ENCODE data around the gene OSBPL6. TPM values are rescaled to one million over a fixed set of nuclear protein-coding genes. Genes with fewer than 3 reads are reported as not detected.
"Not testable (repeated sequence)": the region's sequence is repeated elsewhere in the genome, so short reads cannot be mapped to it uniquely, and the experiment has no call there.

OSBPL6 gene
- total and polyA plus RNA-seq, 10 donors, result 0.13 to 2.2 (median 1.4) TPM

DNA sequence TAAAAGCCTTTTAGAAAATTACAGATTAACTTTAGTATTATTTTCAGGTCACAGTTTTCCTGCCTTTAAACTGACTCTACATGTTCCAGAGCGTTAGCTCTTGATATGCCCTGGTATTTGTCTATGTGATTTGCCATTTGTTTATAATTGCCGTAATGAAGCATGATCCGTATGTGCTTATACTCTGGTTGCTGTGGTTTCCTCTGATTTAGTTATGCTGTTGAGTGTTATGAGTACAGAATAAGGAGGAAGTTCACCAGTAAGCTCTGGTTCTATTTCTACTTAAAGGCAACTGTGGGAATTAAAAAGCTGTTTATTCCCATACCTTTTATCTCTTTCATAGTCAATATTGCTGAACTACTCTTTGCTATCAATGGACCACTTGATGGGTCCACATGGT is 123.5 kb downstream of the OSBPL6 start:
- no peaks in the 10 kb centered on the region for H3K27me3 ChIP-seq (replicated peaks in 1 of 7)
- no peak overlapping the region for H3K27ac ChIP-seq
- intact Hi-C loops (cut with DNase I; ENCODE audit: low total_unique reads), result no loop called here
- WGBS, 5 donors, result 20 to 48% (median 25%) methylated on average over 3 of the region's 3 CpGs
- no peak for DNase-seq
- no peaks in the 10 kb centered on the region for H3K4me1 ChIP-seq
- no peaks in the 10 kb centered on the region for H3K9me3 ChIP-seq
- no peaks in the 10 kb centered on the region for H3K36me3 ChIP-seq
- TF ChIP-seq POLR2AphosphoS5 (IDR thresholded peaks at IDR 0.05), result no peak
- no peak for TF ChIP-seq POLR2A (IDR thresholded peaks at IDR 0.05)
- TF ChIP-seq, protein P1, sequence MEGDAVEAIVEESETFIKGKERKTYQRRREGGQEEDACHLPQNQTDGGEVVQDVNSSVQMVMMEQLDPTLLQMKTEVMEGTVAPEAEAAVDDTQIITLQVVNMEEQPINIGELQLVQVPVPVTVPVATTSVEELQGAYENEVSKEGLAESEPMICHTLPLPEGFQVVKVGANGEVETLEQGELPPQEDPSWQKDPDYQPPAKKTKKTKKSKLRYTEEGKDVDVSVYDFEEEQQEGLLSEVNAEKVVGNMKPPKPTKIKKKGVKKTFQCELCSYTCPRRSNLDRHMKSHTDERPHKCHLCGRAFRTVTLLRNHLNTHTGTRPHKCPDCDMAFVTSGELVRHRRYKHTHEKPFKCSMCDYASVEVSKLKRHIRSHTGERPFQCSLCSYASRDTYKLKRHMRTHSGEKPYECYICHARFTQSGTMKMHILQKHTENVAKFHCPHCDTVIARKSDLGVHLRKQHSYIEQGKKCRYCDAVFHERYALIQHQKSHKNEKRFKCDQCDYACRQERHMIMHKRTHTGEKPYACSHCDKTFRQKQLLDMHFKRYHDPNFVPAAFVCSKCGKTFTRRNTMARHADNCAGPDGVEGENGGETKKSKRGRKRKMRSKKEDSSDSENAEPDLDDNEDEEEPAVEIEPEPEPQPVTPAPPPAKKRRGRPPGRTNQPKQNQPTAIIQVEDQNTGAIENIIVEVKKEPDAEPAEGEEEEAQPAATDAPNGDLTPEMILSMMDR (IDR thresholded peaks at IDR 0.05 in 8 of 11, conservative IDR thresholded peaks at IDR 0.05 in 3 of 11), result no peak
- H3K4me3 ChIP-seq, result no peak overlapping the region

DNA sequence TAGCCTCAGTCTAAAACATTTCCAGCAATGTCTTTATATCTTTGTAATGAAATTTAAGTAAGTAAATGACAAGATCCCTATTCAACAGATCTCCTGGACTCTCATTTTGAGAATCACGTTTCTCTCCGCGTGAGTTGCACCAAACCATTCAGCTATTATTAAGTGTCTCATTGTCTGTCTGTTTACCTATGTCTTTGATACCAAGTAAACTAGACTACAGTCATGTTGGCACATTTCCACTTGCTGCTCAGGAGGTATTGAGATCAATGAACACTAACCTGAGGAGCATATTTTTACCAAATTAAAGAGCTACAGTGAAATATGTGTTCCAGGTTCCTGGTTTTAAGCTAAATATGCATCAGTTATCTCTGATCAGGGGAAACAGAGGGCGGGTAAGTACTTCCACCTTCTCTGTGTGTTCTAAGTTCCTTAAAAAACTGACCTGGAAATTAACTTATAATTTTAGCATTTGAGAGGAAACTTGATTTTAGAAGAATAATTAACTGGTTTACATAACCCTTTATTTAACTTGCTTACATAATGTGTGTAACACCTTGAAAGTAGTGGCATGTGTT is 125.8 kb downstream of the OSBPL6 start:
- no peak for TF ChIP-seq POLR2A (IDR thresholded peaks at IDR 0.05)
- TF ChIP-seq, protein P1 (IDR thresholded peaks at IDR 0.05 in 8 of 11, conservative IDR thresholded peaks at IDR 0.05 in 3 of 11), result no peak
- TF ChIP-seq POLR2AphosphoS5 (IDR thresholded peaks at IDR 0.05), result no peak
- intact Hi-C loops (cut with DNase I; ENCODE audit: low total_unique reads), result no loop called here
- Histone ChIP-seq H3K27me3 (replicated peaks in 1 of 7) (peaks cover 0 to 18% (median 0%) of the 10 kb centered on the region in 7 donors), H3K36me3 (no peaks in the 10 kb centered on the region), H3K4me3 (no peak overlapping the region), H3K4me1 (no peaks in the 10 kb centered on the region), H3K27ac (no peak overlapping the region), H3K9me3 (no peaks in the 10 kb centered on the region)
- 41 to 56% (median 47%) methylated on average over 4 of the region's 4 CpGs for WGBS, 5 donors
- no peak for DNase-seq

DNA sequence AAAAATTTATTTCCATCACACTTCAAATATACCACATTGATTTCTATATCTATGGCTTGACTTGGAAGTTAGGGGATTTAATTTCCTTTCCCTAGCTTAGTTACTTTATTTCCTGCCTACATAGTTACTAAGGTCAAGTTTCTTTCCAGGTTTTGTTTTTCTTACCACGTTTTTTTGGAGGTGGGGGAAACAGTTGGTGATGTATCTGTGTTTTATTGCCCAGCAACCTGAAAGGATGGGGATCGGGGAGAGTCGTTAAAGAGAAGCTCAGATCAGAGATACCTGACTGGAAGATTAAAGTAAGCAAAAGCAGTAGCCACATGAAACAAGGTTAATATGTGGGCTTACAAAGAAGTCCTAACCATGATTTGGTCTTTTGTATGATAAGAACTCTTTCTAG is 127.8 kb downstream of the OSBPL6 start:
- intact Hi-C loops (cut with DNase I; ENCODE audit: low total_unique reads), result no loop called here
- 34 to 55% (median 50%) methylated on average over 3 of the region's 3 CpGs for WGBS, 5 donors
- H3K27me3 ChIP-seq (replicated peaks in 1 of 7), result peaks cover 0 to 18% (median 0%) of the 10 kb centered on the region in 7 donors

DNA sequence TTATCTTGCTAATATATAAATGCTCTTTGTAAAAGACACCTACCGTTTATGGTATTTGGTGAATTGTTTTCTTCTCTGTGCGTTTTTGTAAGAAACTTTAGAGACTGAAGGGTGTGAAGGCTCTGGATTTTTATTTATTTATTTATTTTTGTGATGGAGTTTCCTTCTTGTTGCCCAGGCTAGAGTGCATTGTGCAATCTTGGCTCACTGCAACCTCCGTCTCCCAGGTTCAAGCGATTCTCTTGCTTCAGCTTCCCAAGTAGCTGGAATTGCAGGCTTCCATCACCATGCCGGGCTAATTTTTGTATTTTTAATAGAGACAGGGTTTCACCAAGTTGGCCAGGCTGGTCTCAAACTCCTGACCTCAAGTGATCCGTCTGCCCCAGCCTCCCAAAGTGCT is 129.0 kb downstream of the OSBPL6 start:
- DNase-seq; H3K27ac ChIP-seq; H3K9me3 ChIP-seq; H3K4me3 ChIP-seq; intact Hi-C loops (cut with DNase I; ENCODE audit: low total_unique reads); H3K36me3 ChIP-seq; H3K4me1 ChIP-seq: not testable (repeated sequence)
- peaks cover 0 to 18% (median 0%) of the 10 kb centered on the region in 7 donors for H3K27me3 ChIP-seq (replicated peaks in 1 of 7)
- 76 to 92% (median 79%) methylated on average over 6 of the region's 6 CpGs for WGBS, 5 donors

More for the DNA sequence above, 127.8 kb downstream of the OSBPL6 start:
- no peak overlapping the region for H3K27ac ChIP-seq
- H3K36me3 ChIP-seq, result no peaks in the 10 kb centered on the region
- no peaks in the 10 kb centered on the region for H3K9me3 ChIP-seq
- no peak overlapping the region for H3K4me3 ChIP-seq
- no peaks in the 10 kb centered on the region for H3K4me1 ChIP-seq
- TF ChIP-seq, protein P1 (IDR thresholded peaks at IDR 0.05 in 8 of 11, conservative IDR thresholded peaks at IDR 0.05 in 3 of 11), result no peak
- TF ChIP-seq POLR2A (IDR thresholded peaks at IDR 0.05) (no peak), POLR2AphosphoS5 (IDR thresholded peaks at IDR 0.05) (no peak)
- DNase-seq, result no peak

DNA sequence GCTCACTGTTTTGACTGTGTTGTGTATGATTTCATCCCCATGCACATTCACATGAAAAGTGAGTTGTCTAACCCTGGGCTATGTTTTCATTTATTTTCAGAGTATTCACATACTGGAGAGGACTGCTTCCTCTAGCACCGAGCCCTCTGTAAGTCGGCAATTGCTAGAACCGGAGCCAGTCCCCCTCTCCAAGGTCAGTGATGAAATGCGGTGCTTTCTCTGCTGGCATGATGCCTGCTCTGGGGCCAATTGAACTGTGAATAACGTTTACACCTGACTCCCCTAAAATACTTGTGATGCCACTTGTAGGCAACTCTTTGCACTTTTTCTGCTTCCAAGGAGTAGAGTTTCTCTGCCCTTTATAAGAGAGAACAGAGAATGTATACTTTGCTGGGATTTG is 129.8 kb downstream of the OSBPL6 start:
- Histone ChIP-seq H3K36me3 (no peaks in the 10 kb centered on the region), H3K27me3 (replicated peaks in 1 of 7) (peaks cover 0 to 18% (median 0%) of the 10 kb centered on the region in 7 donors), H3K27ac (no peak overlapping the region), H3K9me3 (no peaks in the 10 kb centered on the region), H3K4me1 (no peaks in the 10 kb centered on the region), H3K4me3 (no peak overlapping the region)
- DNase-seq, result no peak
- 15 to 33% (median 20%) methylated on average over 5 of the region's 5 CpGs for WGBS, 5 donors
- TF ChIP-seq POLR2A (IDR thresholded peaks at IDR 0.05) (no peak), POLR2AphosphoS5 (IDR thresholded peaks at IDR 0.05) (no peak)
- TF ChIP-seq, protein P1 (IDR thresholded peaks at IDR 0.05 in 8 of 11, conservative IDR thresholded peaks at IDR 0.05 in 3 of 11), result no peak
- intact Hi-C loops (cut with DNase I; ENCODE audit: low total_unique reads), result no loop called here
